ENCODE results near the gene GMPPA. TPM values are rescaled to one million over a fixed set of nuclear protein-coding genes. Genes with fewer than 3 reads are reported as not detected.

Gene GMPPA
- total and polyA plus RNA-seq, 9 of the 15 experiments (the other 6 are each of a cell fraction or from before 2014, with no cell fraction given): 7.0 to 101 (median 66.7) TPM

DNA sequence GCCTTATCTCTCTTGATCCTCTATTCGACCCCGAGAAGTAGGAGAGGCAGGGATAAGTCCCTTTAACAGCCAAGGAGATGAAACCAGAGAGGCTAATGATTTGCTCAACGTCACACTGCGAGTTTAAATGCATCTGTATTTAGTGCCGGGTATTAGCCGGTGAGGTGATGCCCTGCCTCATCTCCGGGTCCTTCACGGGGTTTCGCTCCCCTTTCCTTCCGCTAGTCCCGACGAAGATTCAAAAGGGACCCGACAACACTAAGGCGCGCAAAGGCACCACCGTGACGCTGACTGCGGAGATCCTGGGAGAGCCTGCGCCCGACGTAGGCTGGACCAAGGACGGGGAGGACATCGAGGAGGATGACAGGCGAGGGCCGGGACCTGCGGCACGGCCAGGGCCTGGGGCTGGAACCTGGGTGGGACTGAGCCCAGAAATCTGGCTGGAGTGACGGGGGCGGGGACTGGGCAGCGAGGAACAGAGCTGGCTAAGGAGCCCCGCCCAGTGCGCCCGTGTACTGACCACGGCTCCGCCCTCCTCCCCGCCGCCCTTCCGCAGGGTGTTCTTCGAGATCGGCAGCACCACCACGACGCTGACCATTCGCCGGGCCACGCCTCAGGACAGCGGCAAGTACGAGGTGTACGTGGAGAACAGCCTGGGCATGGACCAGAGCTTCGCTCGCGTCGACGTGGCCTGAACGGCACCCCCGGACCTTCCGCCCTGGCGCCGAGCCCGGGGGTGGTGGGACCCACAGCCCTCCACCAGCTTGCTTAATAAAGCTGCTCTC lies 1.0 kb upstream of the GMPPA start (continued):
- TF ChIP-seq ZSCAN29 (IDR thresholded peaks at IDR 0.05): no peak; the same call in 1 of the 2 replicates
- TF ChIP-seq TARDBP (IDR thresholded peaks at IDR 0.05): no peak
- no peak for TF ChIP-seq CREBBP (IDR thresholded peaks at IDR 0.05; ENCODE audit: low read depth, low read length)
- TF ChIP-seq, protein P1, sequence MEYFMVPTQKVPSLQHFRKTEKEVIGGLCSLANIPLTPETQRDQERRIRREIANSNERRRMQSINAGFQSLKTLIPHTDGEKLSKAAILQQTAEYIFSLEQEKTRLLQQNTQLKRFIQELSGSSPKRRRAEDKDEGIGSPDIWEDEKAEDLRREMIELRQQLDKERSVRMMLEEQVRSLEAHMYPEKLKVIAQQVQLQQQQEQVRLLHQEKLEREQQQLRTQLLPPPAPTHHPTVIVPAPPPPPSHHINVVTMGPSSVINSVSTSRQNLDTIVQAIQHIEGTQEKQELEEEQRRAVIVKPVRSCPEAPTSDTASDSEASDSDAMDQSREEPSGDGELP (CRISPR knock-in tag; IDR thresholded peaks at IDR 0.05; ENCODE audit: borderline replicate concordance): no peak
- TF ChIP-seq, protein P2, sequence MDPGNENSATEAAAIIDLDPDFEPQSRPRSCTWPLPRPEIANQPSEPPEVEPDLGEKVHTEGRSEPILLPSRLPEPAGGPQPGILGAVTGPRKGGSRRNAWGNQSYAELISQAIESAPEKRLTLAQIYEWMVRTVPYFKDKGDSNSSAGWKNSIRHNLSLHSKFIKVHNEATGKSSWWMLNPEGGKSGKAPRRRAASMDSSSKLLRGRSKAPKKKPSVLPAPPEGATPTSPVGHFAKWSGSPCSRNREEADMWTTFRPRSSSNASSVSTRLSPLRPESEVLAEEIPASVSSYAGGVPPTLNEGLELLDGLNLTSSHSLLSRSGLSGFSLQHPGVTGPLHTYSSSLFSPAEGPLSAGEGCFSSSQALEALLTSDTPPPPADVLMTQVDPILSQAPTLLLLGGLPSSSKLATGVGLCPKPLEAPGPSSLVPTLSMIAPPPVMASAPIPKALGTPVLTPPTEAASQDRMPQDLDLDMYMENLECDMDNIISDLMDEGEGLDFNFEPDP (CRISPR knock-in tag; IDR thresholded peaks at IDR 0.05): no peak
- TF ChIP-seq FOXP1 (CRISPR knock-in tag; IDR thresholded peaks at IDR 0.05): peak; percentile 77; the same call in 1 of the 2 replicates
- TF ChIP-seq ZNF584 (CRISPR knock-in tag; IDR thresholded peaks at IDR 0.05; ENCODE audit: low read depth): no peak
- no peak; the same call in 1 of the 2 replicates for TF ChIP-seq ETV5 (CRISPR knock-in tag; IDR thresholded peaks at IDR 0.05; ENCODE audit: low read depth)
- no peak for TF ChIP-seq HIVEP1 (CRISPR knock-in tag; IDR thresholded peaks at IDR 0.05)
- TF ChIP-seq, protein P3, sequence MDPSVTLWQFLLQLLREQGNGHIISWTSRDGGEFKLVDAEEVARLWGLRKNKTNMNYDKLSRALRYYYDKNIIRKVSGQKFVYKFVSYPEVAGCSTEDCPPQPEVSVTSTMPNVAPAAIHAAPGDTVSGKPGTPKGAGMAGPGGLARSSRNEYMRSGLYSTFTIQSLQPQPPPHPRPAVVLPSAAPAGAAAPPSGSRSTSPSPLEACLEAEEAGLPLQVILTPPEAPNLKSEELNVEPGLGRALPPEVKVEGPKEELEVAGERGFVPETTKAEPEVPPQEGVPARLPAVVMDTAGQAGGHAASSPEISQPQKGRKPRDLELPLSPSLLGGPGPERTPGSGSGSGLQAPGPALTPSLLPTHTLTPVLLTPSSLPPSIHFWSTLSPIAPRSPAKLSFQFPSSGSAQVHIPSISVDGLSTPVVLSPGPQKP (CRISPR knock-in tag; IDR thresholded peaks at IDR 0.05): no peak
- TF ChIP-seq ZKSCAN3 (CRISPR knock-in tag; IDR thresholded peaks at IDR 0.05): no peak
- TF ChIP-seq CREB1 (IDR thresholded peaks at IDR 0.05): no peak
- 0 out of 2 replicates have a peak, but pooled peaks have one; percentile 51 for TF ChIP-seq CREB1 (CRISPR knock-in tag; IDR thresholded peaks at IDR 0.05)
- no peak for TF ChIP-seq RBM22 (IDR thresholded peaks at IDR 0.05; ENCODE audit: low read depth, low read length, poor library complexity, severe bottlenecking)
- no peak for TF ChIP-seq MYNN (IDR thresholded peaks at IDR 0.05)
- no peak for TF ChIP-seq MYNN (CRISPR knock-in tag; IDR thresholded peaks at IDR 0.05)
- no peak for TF ChIP-seq MEIS2 (IDR thresholded peaks at IDR 0.05; ENCODE audit: partially characterized antibody)
- TF ChIP-seq, protein P4, sequence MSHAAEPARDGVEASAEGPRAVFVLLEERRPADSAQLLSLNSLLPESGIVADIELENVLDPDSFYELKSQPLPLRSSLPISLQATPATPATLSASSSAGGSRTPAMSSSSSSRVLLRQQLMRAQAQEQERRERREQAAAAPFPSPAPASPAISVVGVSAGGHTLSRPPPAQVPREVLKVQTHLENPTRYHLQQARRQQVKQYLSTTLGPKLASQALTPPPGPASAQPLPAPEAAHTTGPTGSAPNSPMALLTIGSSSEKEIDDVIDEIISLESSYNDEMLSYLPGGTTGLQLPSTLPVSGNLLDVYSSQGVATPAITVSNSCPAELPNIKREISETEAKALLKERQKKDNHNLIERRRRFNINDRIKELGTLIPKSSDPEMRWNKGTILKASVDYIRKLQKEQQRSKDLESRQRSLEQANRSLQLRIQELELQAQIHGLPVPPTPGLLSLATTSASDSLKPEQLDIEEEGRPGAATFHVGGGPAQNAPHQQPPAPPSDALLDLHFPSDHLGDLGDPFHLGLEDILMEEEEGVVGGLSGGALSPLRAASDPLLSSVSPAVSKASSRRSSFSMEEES (CRISPR knock-in tag; IDR thresholded peaks at IDR 0.05): no peak
- TF ChIP-seq, protein P5, sequence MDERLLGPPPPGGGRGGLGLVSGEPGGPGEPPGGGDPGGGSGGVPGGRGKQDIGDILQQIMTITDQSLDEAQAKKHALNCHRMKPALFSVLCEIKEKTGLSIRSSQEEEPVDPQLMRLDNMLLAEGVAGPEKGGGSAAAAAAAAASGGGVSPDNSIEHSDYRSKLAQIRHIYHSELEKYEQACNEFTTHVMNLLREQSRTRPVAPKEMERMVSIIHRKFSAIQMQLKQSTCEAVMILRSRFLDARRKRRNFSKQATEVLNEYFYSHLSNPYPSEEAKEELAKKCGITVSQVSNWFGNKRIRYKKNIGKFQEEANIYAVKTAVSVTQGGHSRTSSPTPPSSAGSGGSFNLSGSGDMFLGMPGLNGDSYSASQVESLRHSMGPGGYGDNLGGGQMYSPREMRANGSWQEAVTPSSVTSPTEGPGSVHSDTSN (CRISPR knock-in tag; IDR thresholded peaks at IDR 0.05; ENCODE audit: low read depth): peak; percentile 28; the same call in 1 of the 2 replicates
- TF ChIP-seq, protein P5 (tag; conservative IDR thresholded peaks at IDR 0.05; ENCODE audit: low read depth): no peak
- TF ChIP-seq ARNT (IDR thresholded peaks at IDR 0.05): no peak
- no peak for TF ChIP-seq ZNF124 (CRISPR knock-in tag; IDR thresholded peaks at IDR 0.05)

All from K562 (cell line).